ENCODE data around the gene SPAG16. TPM values are rescaled to one million over a fixed set of nuclear protein-coding genes. Genes with fewer than 3 reads are reported as not detected.

Gene SPAG16
- total and polyA plus RNA-seq, 10 donors = 9.0 to 19.7 (median 12.2) TPM

DNA sequence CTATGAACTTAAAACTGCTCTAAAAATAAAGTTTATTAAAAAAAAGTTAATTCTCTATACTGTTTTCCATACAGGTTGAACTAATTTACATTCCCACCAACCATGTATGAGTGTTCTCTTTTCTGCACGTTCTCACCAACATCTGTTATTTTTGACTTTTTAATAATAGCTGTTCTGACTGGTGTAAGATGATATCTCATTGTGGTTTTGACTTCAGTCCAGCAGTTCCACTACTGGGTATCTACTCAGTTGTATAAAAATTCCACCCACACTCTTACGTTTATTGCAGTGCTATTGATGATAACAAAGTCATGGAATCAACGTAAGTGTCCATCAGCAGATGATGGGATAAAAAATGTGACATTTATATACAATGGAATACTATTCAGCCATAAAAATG is 33.7 kb downstream of the SPAG16 start:
- Histone ChIP-seq H3K4me1 (no peaks in the 10 kb centered on the region), H3K4me3 (no peak overlapping the region), H3K9me3 (no peaks in the 10 kb centered on the region), H3K27ac (no peak overlapping the region), H3K27me3 (replicated peaks in 1 of 7) (no peaks in the 10 kb centered on the region), H3K36me3 (peaks cover 0 to 49% (median 7%) of the 10 kb centered on the region in 6 donors)
- DNase-seq = no peak
- intact Hi-C loops (cut with DNase I; ENCODE audit: low total_unique reads) = no loop called here
- WGBS, 5 donors = 67 to 81% (median 75%) methylated on average over 3 of the region's 3 CpGs
- TF ChIP-seq POLR2A (IDR thresholded peaks at IDR 0.05) (no peak), POLR2AphosphoS5 (IDR thresholded peaks at IDR 0.05) (no peak)
- TF ChIP-seq, protein P1, sequence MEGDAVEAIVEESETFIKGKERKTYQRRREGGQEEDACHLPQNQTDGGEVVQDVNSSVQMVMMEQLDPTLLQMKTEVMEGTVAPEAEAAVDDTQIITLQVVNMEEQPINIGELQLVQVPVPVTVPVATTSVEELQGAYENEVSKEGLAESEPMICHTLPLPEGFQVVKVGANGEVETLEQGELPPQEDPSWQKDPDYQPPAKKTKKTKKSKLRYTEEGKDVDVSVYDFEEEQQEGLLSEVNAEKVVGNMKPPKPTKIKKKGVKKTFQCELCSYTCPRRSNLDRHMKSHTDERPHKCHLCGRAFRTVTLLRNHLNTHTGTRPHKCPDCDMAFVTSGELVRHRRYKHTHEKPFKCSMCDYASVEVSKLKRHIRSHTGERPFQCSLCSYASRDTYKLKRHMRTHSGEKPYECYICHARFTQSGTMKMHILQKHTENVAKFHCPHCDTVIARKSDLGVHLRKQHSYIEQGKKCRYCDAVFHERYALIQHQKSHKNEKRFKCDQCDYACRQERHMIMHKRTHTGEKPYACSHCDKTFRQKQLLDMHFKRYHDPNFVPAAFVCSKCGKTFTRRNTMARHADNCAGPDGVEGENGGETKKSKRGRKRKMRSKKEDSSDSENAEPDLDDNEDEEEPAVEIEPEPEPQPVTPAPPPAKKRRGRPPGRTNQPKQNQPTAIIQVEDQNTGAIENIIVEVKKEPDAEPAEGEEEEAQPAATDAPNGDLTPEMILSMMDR (IDR thresholded peaks at IDR 0.05 in 8 of 11, conservative IDR thresholded peaks at IDR 0.05 in 3 of 11) = no peak

DNA sequence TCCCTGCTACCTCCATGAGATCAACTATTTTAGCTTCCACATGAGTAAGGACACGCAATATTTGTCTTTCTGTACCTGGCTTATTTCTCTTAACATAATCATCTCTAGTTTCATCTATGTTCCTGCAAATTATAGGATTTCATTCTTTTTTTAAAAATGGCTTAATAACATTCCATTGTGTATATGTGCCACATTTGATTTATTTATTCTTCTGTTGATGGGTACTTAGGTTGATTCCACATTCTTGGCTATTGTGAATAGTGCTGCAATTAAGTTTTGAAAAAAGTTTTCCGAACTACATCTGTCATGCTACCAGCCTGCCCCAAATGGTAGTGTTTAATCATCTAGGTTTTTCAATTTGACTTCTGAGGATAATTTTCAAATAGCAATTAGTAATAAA is 36.3 kb downstream of the SPAG16 start:
- 92 to 100% (median 95%) methylated on average over 2 of the region's 2 CpGs for WGBS, 5 donors
- no peak overlapping the region for H3K4me3 ChIP-seq
- TF ChIP-seq, protein P1 (IDR thresholded peaks at IDR 0.05 in 8 of 11, conservative IDR thresholded peaks at IDR 0.05 in 3 of 11) = no peak
- TF ChIP-seq POLR2A (IDR thresholded peaks at IDR 0.05) (no peak), POLR2AphosphoS5 (IDR thresholded peaks at IDR 0.05) (no peak)
- no peak overlapping the region for H3K27ac ChIP-seq
- peaks cover 0 to 9% (median 0%) of the 10 kb centered on the region in 8 donors for H3K9me3 ChIP-seq
- intact Hi-C loops (cut with DNase I; ENCODE audit: low total_unique reads) = no loop called here
- no peaks in the 10 kb centered on the region for H3K4me1 ChIP-seq
- peaks cover 0 to 59% (median 7%) of the 10 kb centered on the region in 6 donors for H3K36me3 ChIP-seq
- H3K27me3 ChIP-seq (replicated peaks in 1 of 7) = no peaks in the 10 kb centered on the region
- DNase-seq = no peak

DNA sequence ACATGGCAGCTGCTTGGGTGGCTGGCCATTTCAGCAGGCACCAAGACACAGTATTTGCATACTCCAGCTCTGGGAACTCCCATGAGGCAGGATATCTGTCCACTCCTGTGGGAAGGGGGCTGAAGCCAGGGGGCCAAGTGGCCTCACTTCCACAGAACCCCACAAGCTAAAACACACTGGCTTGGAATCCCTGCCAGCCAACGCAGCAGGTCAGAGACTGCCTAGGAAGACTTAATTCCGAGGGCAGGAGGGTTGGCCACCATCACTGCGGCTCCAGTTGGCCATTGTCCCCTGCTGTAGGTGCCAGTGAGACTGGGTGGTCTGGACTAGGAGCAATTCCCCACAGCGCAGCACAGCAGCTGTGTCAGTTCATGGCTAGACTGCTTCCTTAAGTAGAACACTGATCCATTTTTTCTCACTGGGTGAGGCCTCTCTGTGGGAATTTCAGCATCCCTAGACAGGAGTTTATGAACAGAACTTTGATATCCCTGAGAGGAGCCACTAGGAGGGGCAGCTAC is 52.0 kb downstream of the SPAG16 start:
- TF ChIP-seq POLR2A (IDR thresholded peaks at IDR 0.05) = no peak
- TF ChIP-seq, protein P1 (IDR thresholded peaks at IDR 0.05 in 8 of 11, conservative IDR thresholded peaks at IDR 0.05 in 3 of 11) = no peak
- TF ChIP-seq POLR2AphosphoS5 (IDR thresholded peaks at IDR 0.05) = no peak
- Histone ChIP-seq H3K4me1 (no peaks in the 10 kb centered on the region), H3K27ac (no peak overlapping the region), H3K9me3 (peaks cover 4 to 79% (median 74%) of the 10 kb centered on the region in 8 donors), H3K4me3 (no peak overlapping the region), H3K36me3 (no peaks in the 10 kb centered on the region), H3K27me3 (replicated peaks in 1 of 7) (no peaks in the 10 kb centered on the region)
- DNase-seq = peak; percentile 33
- WGBS, 5 donors = 90 to 97% (median 93%) methylated on average over 4 of the region's 4 CpGs
- intact Hi-C loops (cut with DNase I; ENCODE audit: low total_unique reads) = no loop called here

DNA sequence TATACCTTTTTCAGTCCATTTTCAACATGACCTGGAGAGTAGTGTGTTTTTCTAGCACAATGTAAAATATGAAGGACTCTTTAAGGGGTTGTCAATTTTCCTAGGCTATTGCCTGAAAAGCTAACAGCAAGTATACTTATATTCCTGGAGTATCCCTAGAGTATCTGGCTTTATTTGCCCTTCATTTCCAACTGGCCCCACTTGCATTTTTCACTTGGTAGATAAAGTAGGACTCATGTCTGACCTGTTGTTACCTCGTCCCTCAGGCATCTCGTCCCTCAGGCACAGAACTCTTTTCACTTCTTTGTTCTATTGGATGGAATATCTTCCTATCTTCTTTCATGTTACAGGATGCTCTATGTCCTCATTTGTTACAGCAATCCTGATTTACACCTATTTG is 69.2 kb downstream of the SPAG16 start:
- 63 to 92% (median 87%) methylated on average over 2 of the region's 2 CpGs for WGBS, 5 donors
- TF ChIP-seq, protein P1 (IDR thresholded peaks at IDR 0.05 in 8 of 11, conservative IDR thresholded peaks at IDR 0.05 in 3 of 11) = no peak
- TF ChIP-seq POLR2A (IDR thresholded peaks at IDR 0.05) (no peak), POLR2AphosphoS5 (IDR thresholded peaks at IDR 0.05) (no peak)
- DNase-seq = no peak

More for the DNA sequence above, 69.2 kb downstream of the SPAG16 start:
- H3K4me3 ChIP-seq = no peak overlapping the region
- no peaks in the 10 kb centered on the region for H3K36me3 ChIP-seq
- intact Hi-C loops (cut with DNase I; ENCODE audit: low total_unique reads) = no loop called here
- no peak overlapping the region for H3K27ac ChIP-seq
- no peaks in the 10 kb centered on the region for H3K4me1 ChIP-seq
- H3K9me3 ChIP-seq = peaks cover 0 to 34% (median 22%) of the 10 kb centered on the region in 8 donors
- no peaks in the 10 kb centered on the region for H3K27me3 ChIP-seq (replicated peaks in 1 of 7)

Measured in spleen (tissue), 11 donors.